Activated CD4-positive, alpha-beta T cell treated with anti-CD3 and anti-CD28 coated beads, Interleukin-2, amount 10 ng/mL, durations not matched to agents 7 days and 5 days (primary cell): ENCODE results near the gene TMEM88. TPM values are rescaled to one million over a fixed set of nuclear protein-coding genes. Genes with fewer than 3 reads are reported as not detected.

Source experiments
- CTCF ChIA-PET: fragments of 350-600 bp; sonication (Branson Sonifier 250); formaldehyde crosslinking; loops from one replicate; lab custom pipeline; 2021; ENCODE audit warnings: antibody characterized with exemption; lab: Charles Lee
- POLR2A ChIA-PET: fragments of 350-600 bp; sonication (Branson Sonifier 250); formaldehyde crosslinking; loops from one replicate; lab custom pipeline; 2021; ENCODE audit warnings: antibody characterized with exemption; lab: Charles Lee
- DNase-seq: peaks from one replicate; pipeline ENCODE4 v3.0.0-alpha.2; 2020
- H3K27ac Mint-ChIP-seq: one replicate; pipeline ENCODE4 v1.8.0; 2021; ENCODE audit warnings: mild to moderate bottlenecking, moderate library complexity, mixed read lengths
- H3K27me3 Mint-ChIP-seq: one replicate; pipeline ENCODE4 v1.8.0; 2021; ENCODE audit warnings: mixed read lengths
- H3K36me3 Mint-ChIP-seq: one replicate; pipeline ENCODE4 v1.8.0; 2021; ENCODE audit warnings: low read depth, mixed read lengths
- H3K4me1 Mint-ChIP-seq: one replicate; pipeline ENCODE4 v1.8.0; 2021; ENCODE audit warnings: mixed read lengths
- H3K4me3 Mint-ChIP-seq: one replicate; pipeline ENCODE4 v1.8.0; 2021; ENCODE audit warnings: mild to moderate bottlenecking, moderate library complexity, mixed read lengths
- H3K9me3 Mint-ChIP-seq: one replicate; pipeline ENCODE4 v1.8.0; 2021; ENCODE audit warnings: mixed read lengths
- total RNA-seq, 2 experiments: library from RNA; stranded (reverse); gene quantifications; one replicate each; pipeline ENCODE4 v1.2.3, GENCODE V29; 2021

The TMEM88 gene
- total RNA-seq, 2 experiments from 2014 or later, result 0.55 to 0.87 TPM

DNA sequence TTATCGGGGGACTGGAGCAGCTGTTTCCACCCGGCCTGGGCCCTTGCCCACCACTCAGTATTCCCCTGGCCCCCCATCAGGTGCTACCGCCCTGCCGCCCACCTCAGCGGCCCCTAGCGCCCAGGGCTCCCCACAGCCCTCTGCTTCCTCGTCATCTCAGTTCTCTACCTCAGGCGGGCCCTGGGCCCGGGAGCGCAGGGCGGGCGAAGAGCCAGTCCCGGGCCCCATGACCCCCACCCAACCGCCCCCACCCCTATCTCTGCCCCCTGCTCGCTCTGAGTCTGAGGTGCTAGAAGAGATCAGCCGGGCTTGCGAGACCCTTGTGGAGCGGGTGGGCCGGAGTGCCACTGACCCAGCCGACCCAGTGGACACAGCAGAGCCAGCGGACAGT is 6.1 kb upstream of the TMEM88 start:
- ChIA-PET CTCF (interaction anchor here (1.6 kb wide), 1 partner anchor 13 kb away, joined by 4 read pairs; no protein-coding TSS in a partner anchor), POLR2A (no interaction called here)
- H3K9me3 Mint-ChIP-seq, result no peaks in the 10 kb centered on the region
- no peak overlapping the region for H3K27ac Mint-ChIP-seq
- no peak overlapping the region for H3K4me3 Mint-ChIP-seq
- DNase-seq, result no peak
- peaks cover 31% of the 10 kb centered on the region for H3K4me1 Mint-ChIP-seq
- peaks cover 2% of the 10 kb centered on the region for H3K36me3 Mint-ChIP-seq
- H3K27me3 Mint-ChIP-seq, result no peaks in the 10 kb centered on the region

DNA sequence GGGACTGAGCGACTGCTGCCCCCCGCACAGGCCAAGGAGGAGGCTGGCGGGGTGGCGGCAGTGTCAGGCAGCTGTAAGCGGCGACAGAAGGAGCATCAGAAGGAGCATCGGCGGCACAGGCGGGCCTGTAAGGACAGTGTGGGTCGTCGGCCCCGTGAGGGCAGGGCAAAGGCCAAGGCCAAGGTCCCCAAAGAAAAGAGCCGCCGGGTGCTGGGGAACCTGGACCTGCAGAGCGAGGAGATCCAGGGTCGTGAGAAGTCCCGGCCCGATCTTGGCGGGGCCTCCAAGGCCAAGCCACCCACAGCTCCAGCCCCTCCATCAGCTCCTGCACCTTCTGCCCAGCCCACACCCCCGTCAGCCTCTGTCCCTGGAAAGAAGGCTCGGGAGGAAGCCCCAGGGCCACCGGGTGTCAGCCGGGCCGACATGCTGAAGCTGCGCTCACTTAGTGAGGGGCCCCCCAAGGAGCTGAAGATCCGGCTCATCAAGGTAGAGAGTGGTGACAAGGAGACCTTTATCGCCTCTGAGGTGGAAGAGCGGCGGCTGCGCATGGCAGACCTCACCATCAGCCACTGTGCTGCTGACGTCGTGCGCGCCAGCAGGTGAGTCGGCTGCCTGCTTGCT is 5.6 kb upstream of the TMEM88 start:
- Mint-ChIP-seq H3K4me1 (peaks cover 31% of the 10 kb centered on the region), H3K36me3 (peaks cover 2% of the 10 kb centered on the region), H3K9me3 (no peaks in the 10 kb centered on the region), H3K27me3 (no peaks in the 10 kb centered on the region), H3K27ac (no peak overlapping the region), H3K4me3 (no peak overlapping the region)
- CTCF ChIA-PET, result interaction anchor here (0.8 to 1.6 kb wide), 2 partner anchors 14 to 141 kb away, joined by 3 to 4 read pairs; no protein-coding TSS in a partner anchor
- no peak for DNase-seq
- POLR2A ChIA-PET, result no interaction called here

DNA sequence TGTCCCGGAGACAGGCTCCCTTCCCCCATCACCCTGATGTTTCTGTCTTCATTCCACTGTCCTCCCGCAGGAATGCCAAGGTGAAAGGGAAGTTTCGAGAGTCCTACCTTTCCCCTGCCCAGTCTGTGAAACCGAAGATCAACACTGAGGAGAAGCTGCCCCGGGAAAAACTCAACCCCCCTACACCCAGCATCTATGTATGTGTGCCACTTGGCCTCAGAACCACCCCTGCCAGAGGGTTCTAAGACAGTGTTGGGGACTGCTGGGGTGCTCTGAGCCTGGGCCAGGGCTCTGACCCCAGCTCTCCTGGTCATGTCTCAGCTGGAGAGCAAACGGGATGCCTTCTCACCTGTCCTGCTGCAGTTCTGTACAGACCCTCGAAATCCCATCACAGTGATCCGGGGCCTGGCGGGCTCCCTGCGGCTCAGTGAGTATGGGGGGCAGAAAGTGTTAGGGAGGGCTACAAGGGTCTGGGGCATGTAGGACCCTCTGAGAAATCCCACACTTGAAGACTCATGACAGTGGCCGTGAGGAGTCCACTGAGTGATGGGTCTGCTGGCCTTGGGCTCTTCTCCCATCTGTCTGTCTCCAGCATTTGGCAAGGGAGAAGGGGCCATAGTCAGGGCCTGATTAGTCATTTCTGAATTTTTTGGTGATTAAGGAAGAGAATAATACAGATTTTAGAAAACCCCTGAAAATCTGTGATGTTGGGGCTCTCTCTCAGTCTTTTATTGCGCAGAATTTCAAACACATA is 4.9 kb upstream of the TMEM88 start:
- CTCF ChIA-PET, result interaction anchor here (0.8 to 2.0 kb wide), 5 partner anchors 8 to 141 kb away, joined by 3 to 12 read pairs (median 4); no protein-coding TSS in a partner anchor
- Mint-ChIP-seq H3K27ac (no peak overlapping the region), H3K9me3 (no peaks in the 10 kb centered on the region), H3K27me3 (no peaks in the 10 kb centered on the region), H3K4me1 (peaks cover 29% of the 10 kb centered on the region), H3K4me3 (no peak overlapping the region), H3K36me3 (peaks cover 2% of the 10 kb centered on the region)
- POLR2A ChIA-PET, result no interaction called here
- no peak for DNase-seq

DNA sequence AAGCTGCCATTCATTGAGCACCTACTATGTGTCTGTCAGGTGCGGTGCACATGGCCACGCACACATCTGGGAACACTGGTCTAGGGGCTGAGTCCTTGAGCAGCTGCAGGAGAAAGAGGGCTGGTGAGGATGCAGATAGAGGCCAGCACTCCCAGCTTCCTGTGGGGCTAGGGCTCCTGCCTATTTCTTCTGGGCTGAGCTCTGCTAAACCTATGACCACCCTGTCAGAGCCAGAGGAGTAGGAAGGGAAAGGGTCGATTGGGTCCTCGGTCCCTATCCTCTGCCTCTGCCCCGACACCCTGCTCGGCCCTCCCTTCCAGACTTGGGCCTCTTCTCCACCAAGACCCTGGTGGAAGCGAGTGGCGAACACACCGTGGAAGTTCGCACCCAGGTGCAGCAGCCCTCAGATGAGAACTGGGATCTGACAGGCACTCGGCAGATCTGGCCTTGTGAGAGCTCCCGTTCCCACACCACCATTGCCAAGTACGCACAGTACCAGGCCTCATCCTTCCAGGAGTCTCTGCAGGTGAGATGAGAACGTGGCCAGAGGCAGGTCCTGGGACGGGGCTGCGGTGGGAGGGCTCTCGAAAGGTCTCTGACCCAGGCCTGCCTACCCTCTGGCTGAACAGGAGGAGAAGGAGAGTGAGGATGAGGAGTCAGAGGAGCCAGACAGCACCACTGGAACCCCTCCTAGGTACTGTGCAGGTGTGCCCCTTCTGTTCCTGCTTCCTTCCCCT is 4.0 kb upstream of the TMEM88 start:
- ChIA-PET CTCF (interaction anchor here (0.5 to 2.0 kb wide), 6 partner anchors 9 to 139 kb away, joined by 3 to 12 read pairs (median 4); partner anchors contain the start of gene KDM6B), POLR2A (no interaction called here)
- Mint-ChIP-seq H3K27ac (peak overlapping the region; percentile 83), H3K9me3 (no peaks in the 10 kb centered on the region), H3K4me3 (peak overlapping the region; percentile 80), H3K4me1 (peaks cover 24% of the 10 kb centered on the region), H3K27me3 (no peaks in the 10 kb centered on the region), H3K36me3 (peaks cover 5% of the 10 kb centered on the region)
- no peak for DNase-seq

DNA sequence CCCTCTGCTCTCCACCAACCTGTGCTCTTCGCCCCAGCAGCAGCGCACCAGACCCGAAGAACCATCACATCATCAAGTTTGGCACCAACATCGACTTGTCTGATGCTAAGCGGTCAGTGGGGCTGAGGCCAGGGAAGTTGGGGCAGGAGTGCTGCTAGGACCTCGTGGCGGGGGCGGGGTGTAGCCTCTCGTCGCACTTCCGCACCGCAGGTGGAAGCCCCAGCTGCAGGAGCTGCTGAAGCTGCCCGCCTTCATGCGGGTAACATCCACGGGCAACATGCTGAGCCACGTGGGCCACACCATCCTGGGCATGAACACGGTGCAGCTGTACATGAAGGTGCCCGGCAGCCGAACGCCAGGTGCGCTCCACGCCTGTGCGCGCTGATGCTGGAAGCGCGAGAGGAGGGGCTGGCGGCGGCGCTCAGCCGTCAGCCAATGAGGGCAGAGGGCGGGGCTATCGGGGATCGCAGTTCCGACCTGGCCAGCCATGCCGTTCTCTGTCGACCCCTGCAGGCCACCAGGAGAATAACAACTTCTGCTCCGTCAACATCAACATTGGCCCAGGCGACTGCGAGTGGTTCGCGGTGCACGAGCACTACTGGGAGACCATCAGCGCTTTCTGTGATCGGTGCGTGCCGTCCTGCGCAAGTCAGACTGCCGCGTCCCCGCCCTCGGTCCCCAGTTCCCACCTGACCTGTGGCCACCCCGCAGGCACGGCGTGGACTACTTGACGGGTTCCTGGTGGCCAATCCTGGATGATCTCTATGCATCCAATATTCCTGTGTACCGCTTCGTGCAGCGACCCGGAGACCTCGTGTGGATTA is 3.2 kb upstream of the TMEM88 start:
- DNase-seq, result peak; percentile 95
- peaks cover 24% of the 10 kb centered on the region for H3K4me1 Mint-ChIP-seq
- H3K27ac Mint-ChIP-seq, result peak overlapping the region; percentile 83
- peaks cover 6% of the 10 kb centered on the region for H3K36me3 Mint-ChIP-seq
- no peaks in the 10 kb centered on the region for H3K9me3 Mint-ChIP-seq
- ChIA-PET POLR2A (no interaction called here), CTCF (interaction anchor here (0.5 to 2.0 kb wide), 5 partner anchors 10 to 138 kb away, joined by 3 to 12 read pairs (median 5); partner anchors contain the start of gene KDM6B)
- no peaks in the 10 kb centered on the region for H3K27me3 Mint-ChIP-seq
- H3K4me3 Mint-ChIP-seq, result peak overlapping the region; percentile 80

DNA sequence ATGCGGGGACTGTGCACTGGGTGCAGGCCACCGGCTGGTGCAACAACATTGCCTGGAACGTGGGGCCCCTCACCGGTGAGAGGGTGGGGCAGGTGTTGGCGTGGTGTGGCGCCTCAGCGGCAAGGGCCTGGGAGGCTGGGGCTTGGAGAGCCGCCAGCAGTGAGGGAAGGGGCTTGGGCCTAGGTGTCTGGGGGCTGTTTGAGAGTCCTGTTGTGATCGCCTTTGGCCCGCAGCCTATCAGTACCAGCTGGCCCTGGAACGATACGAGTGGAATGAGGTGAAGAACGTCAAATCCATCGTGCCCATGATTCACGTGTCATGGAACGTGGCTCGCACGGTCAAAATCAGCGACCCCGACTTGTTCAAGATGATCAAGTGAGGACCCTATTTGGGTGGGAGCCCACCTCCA is 2.6 kb upstream of the TMEM88 start:
- peaks cover 22% of the 10 kb centered on the region for H3K4me1 Mint-ChIP-seq
- CTCF ChIA-PET, result no interaction called here
- POLR2A ChIA-PET, result no interaction called here
- H3K36me3 Mint-ChIP-seq, result peaks cover 6% of the 10 kb centered on the region
- no peaks in the 10 kb centered on the region for H3K9me3 Mint-ChIP-seq
- H3K27me3 Mint-ChIP-seq, result no peaks in the 10 kb centered on the region
- no peak for DNase-seq
- H3K4me3 Mint-ChIP-seq, result no peak overlapping the region
- peak overlapping the region; percentile 83 for H3K27ac Mint-ChIP-seq

DNA sequence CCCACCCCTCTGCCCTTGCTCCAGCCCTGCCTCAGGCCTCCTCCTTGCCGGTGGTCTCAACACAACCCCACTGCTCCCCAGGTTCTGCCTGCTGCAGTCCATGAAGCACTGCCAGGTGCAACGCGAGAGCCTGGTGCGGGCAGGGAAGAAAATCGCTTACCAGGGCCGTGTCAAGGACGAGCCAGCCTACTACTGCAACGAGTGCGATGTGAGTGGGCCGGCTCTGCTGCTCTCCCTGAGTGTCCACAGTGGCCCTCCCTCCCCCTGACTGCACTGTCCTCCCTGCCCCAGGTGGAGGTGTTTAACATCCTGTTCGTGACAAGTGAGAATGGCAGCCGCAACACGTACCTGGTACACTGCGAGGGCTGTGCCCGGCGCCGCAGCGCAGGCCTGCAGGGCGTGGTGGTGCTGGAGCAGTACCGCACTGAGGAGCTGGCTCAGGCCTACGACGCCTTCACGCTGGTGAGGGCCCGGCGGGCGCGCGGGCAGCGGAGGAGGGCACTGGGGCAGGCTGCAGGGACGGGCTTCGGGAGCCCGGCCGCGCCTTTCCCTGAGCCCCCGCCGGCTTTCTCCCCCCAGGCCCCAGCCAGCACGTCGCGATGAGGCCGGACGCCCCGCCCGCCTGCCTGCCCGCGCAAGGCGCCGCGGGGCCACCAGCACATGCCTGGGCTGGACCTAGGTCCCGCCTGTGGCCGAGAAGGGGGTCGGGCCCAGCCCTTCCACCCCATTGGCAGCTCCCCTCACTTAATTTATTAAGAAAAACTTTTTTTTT is 1.8 kb upstream of the TMEM88 start:
- ChIA-PET CTCF (interaction anchor here (0.6 kb wide), 2 partner anchors 12 to 86 kb away, joined by 3 to 4 read pairs; no protein-coding TSS in a partner anchor), POLR2A (no interaction called here)
- Mint-ChIP-seq H3K27me3 (no peaks in the 10 kb centered on the region), H3K9me3 (no peaks in the 10 kb centered on the region), H3K27ac (no peak overlapping the region), H3K36me3 (peaks cover 6% of the 10 kb centered on the region), H3K4me1 (peaks cover 22% of the 10 kb centered on the region), H3K4me3 (no peak overlapping the region)
- DNase-seq, result no peak

DNA sequence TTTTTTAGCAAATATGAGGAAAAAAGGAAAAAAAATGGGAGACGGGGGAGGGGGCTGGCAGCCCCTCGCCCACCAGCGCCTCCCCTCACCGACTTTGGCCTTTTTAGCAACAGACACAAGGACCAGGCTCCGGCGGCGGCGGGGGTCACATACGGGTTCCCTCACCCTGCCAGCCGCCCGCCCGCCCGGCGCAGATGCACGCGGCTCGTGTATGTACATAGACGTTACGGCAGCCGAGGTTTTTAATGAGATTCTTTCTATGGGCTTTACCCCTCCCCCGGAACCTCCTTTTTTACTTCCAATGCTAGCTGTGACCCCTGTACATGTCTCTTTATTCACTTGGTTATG is 1.2 kb upstream of the TMEM88 start:
- H3K27ac Mint-ChIP-seq, result peak overlapping the region; percentile 25
- peaks cover 6% of the 10 kb centered on the region for H3K36me3 Mint-ChIP-seq
- no peak for DNase-seq

DNA sequence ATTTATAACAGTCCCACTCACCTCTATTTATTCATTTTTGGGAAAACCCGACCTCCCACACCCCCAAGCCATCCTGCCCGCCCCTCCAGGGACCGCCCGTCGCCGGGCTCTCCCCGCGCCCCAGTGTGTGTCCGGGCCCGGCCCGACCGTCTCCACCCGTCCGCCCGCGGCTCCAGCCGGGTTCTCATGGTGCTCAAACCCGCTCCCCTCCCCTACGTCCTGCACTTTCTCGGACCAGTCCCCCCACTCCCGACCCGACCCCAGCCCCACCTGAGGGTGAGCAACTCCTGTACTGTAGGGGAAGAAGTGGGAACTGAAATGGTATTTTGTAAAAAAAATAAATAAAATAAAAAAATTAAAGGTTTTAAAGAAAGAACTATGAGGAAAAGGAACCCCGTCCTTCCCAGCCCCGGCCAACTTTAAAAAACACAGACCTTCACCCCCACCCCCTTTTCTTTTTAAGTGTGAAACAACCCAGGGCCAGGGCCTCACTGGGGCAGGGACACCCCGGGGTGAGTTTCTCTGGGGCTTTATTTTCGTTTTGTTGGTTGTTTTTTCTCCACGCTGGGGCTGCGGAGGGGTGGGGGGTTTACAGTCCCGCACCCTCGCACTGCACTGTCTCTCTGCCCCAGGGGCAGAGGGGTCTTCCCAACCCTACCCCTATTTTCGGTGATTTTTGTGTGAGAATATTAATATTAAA is 638 bp upstream of the TMEM88 start:
- no peak overlapping the region for H3K27ac Mint-ChIP-seq
- no peaks in the 10 kb centered on the region for H3K27me3 Mint-ChIP-seq
- ChIA-PET CTCF (no interaction called here), POLR2A (no interaction called here)
- peaks cover 6% of the 10 kb centered on the region for H3K36me3 Mint-ChIP-seq
- DNase-seq, result no peak
- no peak overlapping the region for H3K4me3 Mint-ChIP-seq
- peaks cover 22% of the 10 kb centered on the region for H3K4me1 Mint-ChIP-seq
- no peaks in the 10 kb centered on the region for H3K9me3 Mint-ChIP-seq

More for the DNA sequence above, 1.2 kb upstream of the TMEM88 start:
- ChIA-PET CTCF (interaction anchor here (0.6 kb wide), 2 partner anchors 12 to 86 kb away, joined by 3 to 4 read pairs; no protein-coding TSS in a partner anchor), POLR2A (no interaction called here)
- Mint-ChIP-seq H3K4me1 (peaks cover 22% of the 10 kb centered on the region), H3K27me3 (no peaks in the 10 kb centered on the region), H3K4me3 (no peak overlapping the region), H3K9me3 (no peaks in the 10 kb centered on the region)

DNA sequence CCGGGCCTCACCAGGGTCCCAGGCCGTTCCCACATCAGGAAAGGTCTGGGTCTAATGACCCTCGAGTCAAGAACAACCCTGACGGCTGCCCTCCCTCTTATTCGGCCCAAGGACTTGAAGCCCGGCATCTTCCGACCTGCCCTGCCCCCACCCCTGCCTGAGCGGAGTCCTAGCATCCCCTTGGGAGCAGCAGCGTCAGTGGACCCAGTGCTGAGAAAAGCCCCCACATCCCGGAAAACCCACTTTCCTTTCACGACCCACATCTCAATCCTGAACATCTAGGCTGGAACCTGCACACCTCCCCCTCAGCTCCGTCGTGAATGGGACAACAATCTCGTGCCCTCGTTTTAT is 769 bp downstream of the TMEM88 start:
- no peaks in the 10 kb centered on the region for H3K27me3 Mint-ChIP-seq
- peaks cover 18% of the 10 kb centered on the region for H3K4me1 Mint-ChIP-seq
- CTCF ChIA-PET, result interaction anchor here (0.7 kb wide), 1 partner anchor 28 kb away, joined by 3 read pairs; no protein-coding TSS in a partner anchor
- no peak overlapping the region for H3K27ac Mint-ChIP-seq
- DNase-seq, result peak; percentile 5
- peaks cover 4% of the 10 kb centered on the region for H3K36me3 Mint-ChIP-seq
- no peaks in the 10 kb centered on the region for H3K9me3 Mint-ChIP-seq
- no peak overlapping the region for H3K4me3 Mint-ChIP-seq
- POLR2A ChIA-PET, result interaction anchor here (0.6 kb wide), 1 partner anchor 8 kb away, joined by 3 read pairs; no protein-coding TSS in a partner anchor
